ENCODE results near the gene GOLGA8S.
"Not testable (repeated sequence)": the region's sequence is repeated elsewhere in the genome, so short reads cannot be mapped to it uniquely, and the experiment has no call there.

GOLGA8S gene

GRCh38 chr15:23399207-23399606, 44.7 kb downstream of the GOLGA8S start:
- DNase-seq: not testable (repeated sequence)

GRCh38 chr15:23401627-23402026, 47.1 kb downstream of the GOLGA8S start:
- DNase-seq: no peak

DNA sequence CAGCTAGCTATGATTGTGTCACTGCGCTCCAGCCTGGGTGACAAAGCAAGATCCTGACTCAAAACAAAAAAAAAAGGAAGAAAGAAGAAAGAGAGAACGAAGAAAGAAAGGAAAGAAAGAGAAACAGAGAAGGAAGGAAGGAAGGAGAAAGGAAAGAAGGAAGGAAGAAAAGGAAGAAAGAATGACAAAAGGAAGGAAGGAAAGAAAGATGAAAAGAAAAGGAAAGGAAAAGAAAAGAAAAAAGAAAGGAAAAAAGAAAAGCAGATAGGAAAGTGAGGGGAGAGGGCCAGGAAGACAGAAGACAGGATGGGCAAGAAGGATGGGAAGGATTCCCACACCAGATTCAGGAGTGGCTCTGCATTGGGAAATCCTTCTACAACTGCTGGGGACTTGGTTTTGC, 47.6 kb downstream of the GOLGA8S start:
- no peak for DNase-seq

- no peak for DNase-seq
Observed at GRCh38 chr15:23402544-23402943, 48.0 kb downstream of the GOLGA8S start.

GRCh38 chr15:23403550-23403949, 49.0 kb downstream of the GOLGA8S start:
- DNase-seq: no peak

- DNase-seq: no peak
Observed at GRCh38 chr15:23411841-23412240, 57.3 kb downstream of the GOLGA8S start.

DNA sequence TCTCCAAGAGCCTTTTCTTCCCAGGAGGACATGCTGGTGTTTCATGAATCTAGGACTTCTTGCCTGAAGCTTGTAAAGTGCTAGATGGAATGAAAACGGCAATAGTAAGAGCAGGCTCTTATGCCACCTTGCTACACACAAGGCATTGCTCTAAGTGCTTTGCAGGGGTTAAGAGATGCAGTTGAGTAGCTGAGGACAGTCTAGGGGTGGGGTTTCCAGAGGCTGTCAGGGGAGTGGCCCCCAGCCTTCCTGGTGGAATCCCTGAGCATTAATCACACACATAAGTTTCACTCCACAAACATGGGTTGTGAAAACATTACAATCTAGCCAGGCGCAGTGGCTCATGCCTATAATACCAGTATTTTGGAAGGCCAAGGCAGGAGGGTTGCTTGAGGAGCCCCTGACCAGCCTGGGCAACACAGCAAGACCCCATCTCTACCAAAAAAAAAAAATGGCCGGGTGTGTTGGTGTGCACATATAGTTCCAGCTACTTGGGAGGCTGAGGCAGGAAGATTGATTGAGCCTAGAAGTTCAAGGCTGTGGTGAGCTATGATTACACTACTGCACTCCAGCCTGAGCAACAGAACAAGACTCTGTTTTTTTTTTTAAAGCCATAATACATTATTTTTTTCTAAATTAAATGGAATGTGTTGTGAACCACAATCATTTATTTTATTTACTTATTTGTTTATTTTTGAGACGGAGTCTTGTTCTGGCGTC, 58.5 kb downstream of the GOLGA8S start:
- not testable (repeated sequence) for DNase-seq
